ENCODE data around the gene GAPDH.
"Not testable (repeated sequence)": the region's sequence is repeated elsewhere in the genome, so short reads cannot be mapped to it uniquely, and the experiment has no call there.

Gene GAPDH

GRCh38 chr12:6569786-6570185 is 35.5 kb downstream of the GAPDH start:
- DNase-seq = no peak

GRCh38 chr12:6570264-6570887 is 36.1 kb downstream of the GAPDH start:
- peak; percentile 45 for DNase-seq

- no peak for DNase-seq
These were observed 38.7 kb downstream of the GAPDH start for GRCh38 chr12:6573001-6573400.

- no peak for DNase-seq
These were observed 40.4 kb downstream of the GAPDH start for GRCh38 chr12:6574576-6575295.

GRCh38 chr12:6575648-6576047 is 41.3 kb downstream of the GAPDH start:
- no peak for DNase-seq

GRCh38 chr12:6582196-6582595 is 47.9 kb downstream of the GAPDH start:
- no peak for DNase-seq

- no peak for DNase-seq
These were observed 48.6 kb downstream of the GAPDH start for GRCh38 chr12:6582959-6583358.

- no peak for DNase-seq
These were observed 50.0 kb downstream of the GAPDH start for GRCh38 chr12:6584293-6584692.

GRCh38 chr12:6586569-6586968 is 52.3 kb downstream of the GAPDH start:
- DNase-seq = not testable (repeated sequence)
